Transverse colon (tissue), 4 donors: ENCODE results near the gene WNT6. TPM values are rescaled to one million over a fixed set of nuclear protein-coding genes. Genes with fewer than 3 reads are reported as not detected.

Experiments
- DNase-seq: peaks from one replicate; pipeline ENCODE4 v3.0.0-alpha.2; 2019
- H3K27ac ChIP-seq, 4 donors: fragments of 200-600 bp; sonication (generic); 2 replicates each; pipeline ENCODE4 v1.5.1; 2016 to 2018; ENCODE audit warnings: inconsistent platforms in 4 of 4
- H3K27me3 ChIP-seq: fragments of 200-600 bp; sonication (generic); 2 replicates; pipeline ENCODE4 v1.5.1; 2017; ENCODE audit warnings: inconsistent platforms
- H3K36me3 ChIP-seq, 4 donors: fragments of 200-600 bp; sonication (generic); 2 replicates each; pipeline ENCODE4 v1.5.1; 2017 to 2019; ENCODE audit warnings: inconsistent platforms in 4 of 4
- H3K4me1 ChIP-seq, 4 donors: fragments of 200-600 bp; sonication (generic); 2 replicates each; pipeline ENCODE4 v1.5.1; 2017 to 2020; ENCODE audit warnings: inconsistent platforms in 4 of 4
- H3K4me3 ChIP-seq, 4 donors: fragments of 200-600 bp; sonication (generic); 1 replicate in 1 of 4; 2 replicates in 3 of 4; pipeline versions ENCODE4 v1.5.1 to v1.6.1; 2017 to 2019; ENCODE audit warnings: inconsistent platforms in 4 of 4
- H3K9me3 ChIP-seq, 2 donors: fragments of 200-600 bp; sonication (generic); 2 replicates each; pipeline ENCODE4 v1.5.1; 2017 to 2019; ENCODE audit warnings: inconsistent platforms in 2 of 2
- CTCF ChIP-seq, 5 experiments: fragments of 200-600 bp in 3 of 5; fragments of 450-650 bp in 2 of 5; sonication (generic) in 3 of 5; IDR thresholded peaks; 1 replicate in 2 of 5; 2 replicates in 3 of 5; pipeline ENCODE4 v1.5.1; 2016 to 2017; ENCODE audit warnings: antibody characterized with exemption in 5 of 5, inconsistent platforms in 3 of 5, mild to moderate bottlenecking in 2 of 5, moderate library complexity in 1 of 5
- EP300 ChIP-seq: sonication (generic); formaldehyde crosslinking; IDR thresholded peaks from one replicate; pipeline ENCODE4 v1.6.1; 2017; ENCODE audit warnings: antibody characterized with exemption, low read depth
- POLR2A ChIP-seq: fragments of 450-650 bp; IDR thresholded peaks from one replicate; pipeline ENCODE4 v1.6.1; 2016; ENCODE audit warnings: antibody characterized with exemption, mild to moderate bottlenecking, moderate library complexity
- POLR2AphosphoS5 ChIP-seq, 3 donors: sonication (generic); formaldehyde crosslinking; IDR thresholded peaks; one replicate each; pipeline ENCODE4 v1.6.1; 2016; ENCODE audit warnings: antibody characterized with exemption in 3 of 3
- WGBS, 2 donors: methylation state at CpG; one replicate each; pipeline ENCODE4 v1.1.5; 2018; ENCODE audit warnings: low coverage in 1 of 2; 5-methylcytosine and 5-hydroxymethylcytosine counted together
- in situ Hi-C, 4 donors: fragments of 200-750 bp; cut with MboI; loops; one replicate each; pipeline versions ENCODE4 v1.15.0 to v1.15.1; 2017; ENCODE audit warnings: low sequenced_read_pairs in 3 of 4, low pct_ligation_motif_present in 1 of 4, low pct_unique_long_range_greater_than_20kb in 1 of 4
- intact Hi-C: fragments of 100-400 bp; cut with DNase I; formaldehyde crosslinking; loops from one replicate; pipeline ENCODE4 v1.15.1; 2023; ENCODE audit warnings: low total_unique reads
- total RNA-seq, 4 donors: library from RNA; depleted of rRNA; stranded (reverse); fragments of >200 nt; gene quantifications; one replicate each; pipeline ENCODE4 v1.1.0, GENCODE V29; 2016

Gene WNT6
- total RNA-seq, 4 donors from 2014 or later: 0.82 to 164 (median 1.7) TPM; not detected in 1

DNA sequence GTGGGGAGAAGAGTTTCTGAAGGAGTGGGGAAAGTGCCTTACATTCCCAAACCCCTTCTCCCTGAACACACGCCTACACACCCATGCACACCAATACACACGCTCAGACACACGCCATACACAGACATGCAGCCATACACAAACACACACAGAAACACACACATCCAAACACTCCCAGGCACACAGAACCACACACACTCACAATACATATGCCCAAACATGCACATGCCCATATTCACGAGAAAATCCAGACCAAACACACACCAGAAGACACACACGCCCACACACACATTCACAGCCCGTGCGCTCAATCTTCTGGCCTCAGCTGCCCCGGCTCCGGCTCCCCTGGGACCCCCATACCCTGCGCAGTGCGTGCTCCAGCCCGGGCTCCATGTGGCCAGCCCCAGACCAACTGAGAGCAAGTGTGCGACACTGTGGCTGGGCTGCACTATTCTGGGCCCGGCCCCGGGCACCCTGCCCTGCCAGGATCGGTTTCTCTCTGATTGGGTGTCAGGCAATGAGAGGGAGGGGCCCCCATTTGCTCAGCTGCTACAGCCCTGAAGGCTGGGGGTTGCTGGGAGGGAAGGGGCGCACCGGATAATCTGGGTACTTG is 28.1 kb upstream of the WNT6 start, which contains the start of gene PRKAG3:
TSS of gene PRKAG3 (minus strand) at position 426 of the 613 bp plus-strand sequence.
- H3K27ac ChIP-seq: no peak within 1 kb of the TSS
- H3K9me3 ChIP-seq: no peaks in the 10 kb centered on the region
- 60 to 73% methylated on average over 2 to 18 of the region's 18 CpGs for WGBS, 2 donors
- in situ Hi-C loops (loop anchor here (10.0 to 25.0 kb wide), 4 partner anchors 94 to 119 kb away; partner anchors contain the start of gene TTLL4 (in 1 of the 4)), intact Hi-C loops (no loop called here)
- H3K27me3 ChIP-seq: peaks cover 34% of the 10 kb centered on the region
- H3K4me3 ChIP-seq: no peak within 1 kb of the TSS
- no peak for TF ChIP-seq CTCF (IDR thresholded peaks at IDR 0.05)
- no peak for TF ChIP-seq EP300
- no peak for TF ChIP-seq POLR2A
- no peak for TF ChIP-seq POLR2AphosphoS5 (IDR thresholded peaks at IDR 0.05)
- no peaks in the 10 kb centered on the region for H3K4me1 ChIP-seq
- no peak for DNase-seq
- H3K36me3 ChIP-seq: no peaks in the 10 kb centered on the region

DNA sequence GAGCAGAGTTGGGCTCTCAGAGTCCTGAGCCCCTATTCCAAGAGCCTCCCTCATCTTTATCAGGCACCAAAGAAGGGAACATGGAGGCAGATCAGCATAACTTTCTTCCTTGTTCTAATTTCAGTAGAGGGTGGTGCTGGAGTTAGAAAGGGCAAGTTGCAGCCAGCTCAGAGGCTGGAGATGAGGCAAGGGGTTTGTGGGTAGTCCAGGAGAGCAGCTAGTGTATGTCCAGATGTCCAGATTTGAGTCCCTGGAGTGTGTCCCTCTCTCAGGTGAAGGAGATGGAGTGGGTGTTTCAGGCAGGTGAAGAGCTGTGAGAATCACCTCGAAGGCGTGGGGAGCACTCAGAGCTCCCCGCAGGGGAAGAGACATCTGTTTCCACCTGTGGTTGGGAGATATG is 27.5 kb upstream of the WNT6 start:
- peaks cover 0 to under 1% of the 10 kb centered on the region in 2 donors for H3K9me3 ChIP-seq
- no peak overlapping the region for H3K27ac ChIP-seq
- TF ChIP-seq CTCF (IDR thresholded peaks at IDR 0.05) (no peak), EP300 (no peak), POLR2AphosphoS5 (IDR thresholded peaks at IDR 0.05) (no peak), POLR2A (no peak)
- H3K36me3 ChIP-seq: no peaks in the 10 kb centered on the region
- intact Hi-C loops: no loop called here
- H3K27me3 ChIP-seq: peaks cover 40% of the 10 kb centered on the region
- in situ Hi-C loops: loop anchor here (10.0 to 25.0 kb wide), 4 partner anchors 95 to 120 kb away; partner anchors contain the start of gene TTLL4 (in 1 of the 4)
- H3K4me1 ChIP-seq: no peaks in the 10 kb centered on the region
- 80% methylated on average over 3 of the region's 3 CpGs; no CpG with 5 or more reads in 1 of the 2 donors for WGBS, 2 donors
- DNase-seq: no peak
- H3K4me3 ChIP-seq: no peak overlapping the region

GRCh38 chr2:218832520-218832919 is 27.1 kb upstream of the WNT6 start:
- H3K27ac ChIP-seq: no peak overlapping the region
- peaks cover 3 to 5% of the 10 kb centered on the region in 2 donors for H3K9me3 ChIP-seq
- 66 to 80% methylated on average over 1 to 3 of the region's 3 CpGs for WGBS, 2 donors
- in situ Hi-C loops: loop anchor here (10.0 to 25.0 kb wide), 4 partner anchors 95 to 120 kb away; partner anchors contain the start of gene TTLL4 (in 1 of the 4)
- H3K27me3 ChIP-seq: peaks cover 45% of the 10 kb centered on the region
- peaks cover 0 to 1% (median 0%) of the 10 kb centered on the region in 4 donors for H3K36me3 ChIP-seq
- TF ChIP-seq POLR2A (no peak), POLR2AphosphoS5 (IDR thresholded peaks at IDR 0.05) (no peak), CTCF (IDR thresholded peaks at IDR 0.05) (no peak), EP300 (no peak)
- intact Hi-C loops: no loop called here
- no peaks in the 10 kb centered on the region for H3K4me1 ChIP-seq
- no peak overlapping the region for H3K4me3 ChIP-seq
- DNase-seq: no peak

GRCh38 chr2:218833023-218833609 is 26.5 kb upstream of the WNT6 start:
- Histone ChIP-seq H3K27me3 (peaks cover 47% of the 10 kb centered on the region), H3K27ac (no peak overlapping the region), H3K4me1 (no peaks in the 10 kb centered on the region), H3K4me3 (no peak overlapping the region), H3K9me3 (peaks cover 5 to 6% of the 10 kb centered on the region in 2 donors), H3K36me3 (peaks cover 0 to 1% (median 0%) of the 10 kb centered on the region in 4 donors)
- DNase-seq: no peak
- WGBS, 2 donors: 74% methylated on average over 4 of the region's 4 CpGs; no CpG with 5 or more reads in 1 of the 2 donors
- no peak for TF ChIP-seq EP300
- TF ChIP-seq POLR2A: no peak
- TF ChIP-seq POLR2AphosphoS5 (IDR thresholded peaks at IDR 0.05): no peak
- TF ChIP-seq CTCF (IDR thresholded peaks at IDR 0.05): no peak
- in situ Hi-C loops (loop anchor here (10.0 to 25.0 kb wide), 4 partner anchors 96 to 121 kb away; partner anchors contain the start of gene TTLL4 (in 1 of the 4)), intact Hi-C loops (no loop called here)
